NCI-H187 (cell line): ENCODE results near the gene WWOX.

Experiments used
- DNase-seq, 2 experiments: peaks; one replicate each; lab custom pipeline; 2025; lab: John Stamatoyannopoulos, UW

The WWOX gene

DNA sequence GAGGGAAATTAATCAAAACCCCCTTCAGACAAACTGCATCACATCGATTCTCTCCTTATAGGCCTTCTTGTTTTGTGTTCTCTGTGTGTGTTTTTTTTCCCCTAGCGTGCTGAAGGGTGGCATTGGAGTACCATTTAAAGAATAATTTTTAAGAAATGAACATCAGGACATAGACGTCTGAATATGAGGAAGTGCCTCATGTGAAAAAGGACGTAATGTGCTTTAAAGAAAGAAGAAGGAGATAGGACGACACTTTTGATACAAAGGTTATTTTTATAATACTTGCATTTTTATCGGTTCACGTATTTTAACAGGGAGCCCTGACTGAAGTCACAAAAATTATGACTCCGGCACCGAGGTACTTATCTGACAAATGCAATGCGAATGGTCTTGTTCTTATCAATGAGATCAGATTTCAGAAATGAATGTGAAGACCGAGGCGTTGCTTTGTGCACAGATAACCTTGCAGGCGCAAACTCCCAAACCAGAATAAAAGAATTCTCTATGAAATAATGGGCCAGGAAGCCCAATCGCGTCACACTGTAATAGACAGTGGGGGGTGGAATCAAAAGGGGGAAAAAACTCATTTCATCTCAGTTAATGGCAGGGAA is 894.8 kb downstream of the WWOX start:
- peak in 1 of 2 experiments; percentile 69 for DNase-seq

- DNase-seq: no peak
Measured at GRCh38 chr16:78995441-78995840, 896.0 kb downstream of the WWOX start.

DNA sequence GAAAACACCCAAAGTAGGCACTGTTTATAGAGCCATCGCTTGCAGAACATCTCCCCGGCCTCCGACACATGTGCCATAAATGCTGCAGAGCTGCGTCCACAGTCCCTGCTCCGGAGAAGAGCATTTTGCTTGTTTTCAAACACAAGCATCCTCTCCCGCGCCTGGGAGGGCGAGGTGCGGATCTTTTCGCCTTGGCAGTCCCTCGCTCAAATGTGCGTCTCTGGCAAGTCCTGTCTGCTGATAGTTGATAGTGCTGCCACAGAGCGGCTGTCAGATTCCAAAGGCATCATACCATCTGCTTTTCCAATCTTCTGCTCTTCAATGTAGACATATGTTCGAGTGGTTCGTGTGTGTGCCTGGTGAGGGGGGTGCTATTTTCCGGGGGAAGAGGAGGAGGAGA is 897.3 kb downstream of the WWOX start:
- no peak for DNase-seq

GRCh38 chr16:78998879-78999278 is 899.4 kb downstream of the WWOX start:
- no peak for DNase-seq

DNA sequence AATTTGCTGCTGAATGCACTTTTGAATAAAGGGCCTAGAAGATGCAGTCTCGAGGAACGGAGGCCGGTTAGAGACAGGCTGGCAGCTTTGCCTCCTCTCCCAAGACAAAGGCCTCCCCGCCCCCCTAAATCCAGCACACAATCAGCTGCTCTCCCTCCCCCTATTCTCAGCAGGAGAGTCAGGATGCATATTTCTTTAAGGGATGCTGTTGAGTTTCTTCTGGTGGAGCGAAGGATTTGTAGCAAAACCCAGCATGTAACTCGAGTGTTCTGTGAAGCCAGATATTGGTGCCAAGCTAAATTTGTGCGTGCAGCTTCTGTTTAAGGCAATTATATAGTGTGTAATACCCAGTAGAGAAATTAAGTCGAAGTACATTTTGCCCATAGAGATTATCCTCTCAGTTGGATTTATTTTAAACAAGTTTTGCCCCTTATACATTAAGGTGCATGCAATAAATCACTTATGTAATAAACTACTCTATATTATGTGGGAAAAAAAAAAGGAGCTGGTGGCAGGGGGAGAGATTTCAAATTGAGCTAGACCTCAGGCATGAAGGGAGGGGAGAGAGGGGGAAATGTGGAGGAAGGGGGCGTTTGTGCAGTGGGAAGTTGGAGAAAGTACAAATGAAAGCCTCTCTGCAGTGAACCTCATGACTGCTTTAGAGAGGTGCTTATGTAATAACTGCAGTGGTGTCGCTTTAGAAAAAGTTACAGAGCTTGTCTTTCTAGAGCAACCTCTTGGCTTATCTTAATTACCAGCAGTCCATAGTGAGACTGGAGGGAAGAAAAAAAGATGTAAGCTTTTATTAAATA is 901.9 kb downstream of the WWOX start:
- DNase-seq: no peak

GRCh38 chr16:79003026-79003609 is 903.7 kb downstream of the WWOX start:
- no peak for DNase-seq

DNA sequence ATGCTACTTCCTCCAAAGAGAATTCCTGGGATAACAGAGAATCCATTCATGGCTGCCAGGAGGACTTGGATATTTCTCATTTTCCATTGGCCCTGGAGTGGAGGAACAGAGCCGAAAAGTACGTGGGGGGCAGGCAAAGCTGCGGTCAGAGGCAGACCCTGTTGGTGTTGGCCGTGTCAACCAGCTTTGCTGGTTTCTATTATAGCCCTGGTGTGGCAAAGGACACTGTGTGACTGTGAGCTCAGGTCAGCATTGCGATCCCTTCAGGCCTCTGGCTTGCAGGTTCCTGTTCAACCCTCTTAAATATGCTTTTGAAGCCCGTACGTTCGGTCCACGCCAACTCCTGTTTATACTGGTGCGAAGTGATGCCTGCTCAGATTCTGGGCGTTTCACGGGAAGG is 904.9 kb downstream of the WWOX start:
- no peak for DNase-seq

DNA sequence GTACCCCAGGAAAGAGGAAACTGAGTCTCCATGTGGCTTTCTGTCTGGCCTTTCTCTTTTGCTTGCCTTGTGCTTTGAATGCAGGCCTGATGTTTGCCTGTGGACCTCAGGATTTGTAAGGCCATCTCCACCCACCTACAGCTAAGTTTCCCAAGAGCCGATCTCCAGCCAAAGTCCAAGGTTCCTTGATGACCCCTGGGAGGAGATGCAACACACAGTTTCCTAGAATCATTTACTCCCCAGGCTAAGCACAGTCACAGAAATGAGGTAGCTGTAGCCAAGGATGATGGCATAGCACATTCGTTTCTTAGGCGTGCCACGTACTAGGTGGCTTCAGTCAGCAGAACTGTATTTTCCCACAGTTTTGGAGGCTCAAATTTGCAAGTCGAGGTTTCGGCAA is 905.6 kb downstream of the WWOX start:
- DNase-seq: no peak

DNA sequence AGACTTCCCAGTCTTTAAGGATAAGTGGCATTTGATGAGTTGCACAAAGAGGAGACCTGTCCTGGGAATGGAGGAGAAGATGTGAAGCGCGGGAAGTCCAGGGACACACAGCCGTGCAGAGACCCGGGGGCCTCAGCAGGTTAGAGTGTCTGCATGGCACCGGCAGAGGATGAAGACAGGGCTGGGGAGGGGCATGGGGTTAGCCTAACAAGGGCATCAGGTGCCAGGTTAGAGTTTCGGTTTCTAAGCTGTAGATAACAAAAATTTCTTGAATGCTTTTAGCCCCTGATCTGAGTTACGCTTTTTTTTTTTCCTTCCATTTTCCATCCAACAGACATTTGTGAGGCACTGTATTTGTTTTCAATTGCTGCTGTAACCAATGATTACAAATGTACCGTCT is 906.8 kb downstream of the WWOX start:
- no peak for DNase-seq

DNA sequence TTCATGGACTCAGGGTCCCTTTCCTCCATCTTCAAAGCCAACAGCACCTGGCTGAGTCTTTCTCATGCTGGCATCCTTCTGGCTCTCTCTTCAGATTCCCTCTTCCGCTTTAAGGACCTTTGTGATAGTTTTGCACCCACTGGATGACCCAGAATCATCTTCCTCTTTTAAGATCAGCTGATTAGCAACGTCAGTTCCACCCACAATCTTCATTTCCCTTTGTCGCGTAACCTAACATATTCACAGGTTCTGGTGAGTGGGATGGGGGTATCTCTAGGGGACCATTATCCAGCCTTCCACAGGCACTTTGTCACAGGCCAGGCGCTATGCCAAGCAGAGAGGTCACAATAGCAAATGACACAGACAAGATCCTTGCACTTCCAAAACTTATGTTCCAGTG is 907.3 kb downstream of the WWOX start:
- no peak for DNase-seq

GRCh38 chr16:79007614-79008013 is 908.2 kb downstream of the WWOX start:
- no peak for DNase-seq

DNA sequence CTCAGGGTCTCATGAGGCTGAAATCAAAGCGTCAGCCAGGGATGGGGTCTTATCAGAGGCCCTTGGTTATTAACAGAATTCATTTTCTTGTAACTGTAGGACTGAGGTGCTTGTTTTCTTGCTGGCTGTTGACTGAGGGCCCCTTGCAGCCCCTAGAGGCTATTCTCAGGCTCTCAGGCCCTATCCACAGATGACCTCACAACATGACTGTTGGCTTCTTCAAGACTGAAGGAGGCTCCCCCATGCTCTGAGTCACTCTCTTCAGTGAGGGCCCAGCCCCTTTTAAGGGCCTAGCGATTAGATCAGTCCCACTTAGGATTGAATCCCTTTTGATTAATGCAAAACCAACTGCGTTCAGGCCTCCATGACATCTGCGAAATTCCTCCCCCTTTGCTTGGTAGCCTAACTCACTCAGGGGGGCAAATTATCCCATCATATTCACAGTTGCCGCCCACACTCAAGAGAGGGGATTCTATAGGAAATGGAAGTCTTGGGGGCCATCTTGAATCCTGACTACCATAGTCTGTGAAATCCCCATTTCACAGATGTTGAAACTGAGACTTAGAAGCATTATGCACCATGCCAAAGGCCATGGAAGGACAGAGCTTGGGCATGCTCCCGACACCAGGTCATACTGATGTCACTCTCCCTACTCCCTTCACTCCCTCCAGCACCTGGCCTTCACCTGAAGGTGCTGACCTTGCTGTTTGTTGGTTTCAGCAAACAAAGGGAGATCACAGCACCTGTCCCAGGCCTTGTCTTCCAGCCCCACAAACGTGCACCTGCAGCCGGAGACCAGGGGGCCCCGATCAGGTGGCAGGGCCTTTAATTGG is 908.8 kb downstream of the WWOX start:
- peak in 1 of 2 experiments; percentile 60 for DNase-seq

DNA sequence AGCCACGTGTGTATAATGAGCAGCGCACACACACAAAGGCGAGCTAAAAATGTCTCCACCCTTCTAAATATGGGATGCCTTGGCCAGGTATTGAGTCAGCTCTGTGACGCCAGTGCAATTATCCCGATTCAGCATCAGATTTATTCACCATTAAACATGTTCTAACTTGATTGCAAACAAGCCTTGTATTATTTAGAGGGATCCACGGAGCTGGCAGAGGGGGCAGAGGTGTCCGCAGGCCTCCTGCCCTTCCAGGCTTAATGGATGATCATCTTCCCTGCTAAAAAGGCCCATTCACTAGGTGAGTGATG is 909.4 kb downstream of the WWOX start:
- peak in 1 of 2 experiments; percentile 64 for DNase-seq

DNA sequence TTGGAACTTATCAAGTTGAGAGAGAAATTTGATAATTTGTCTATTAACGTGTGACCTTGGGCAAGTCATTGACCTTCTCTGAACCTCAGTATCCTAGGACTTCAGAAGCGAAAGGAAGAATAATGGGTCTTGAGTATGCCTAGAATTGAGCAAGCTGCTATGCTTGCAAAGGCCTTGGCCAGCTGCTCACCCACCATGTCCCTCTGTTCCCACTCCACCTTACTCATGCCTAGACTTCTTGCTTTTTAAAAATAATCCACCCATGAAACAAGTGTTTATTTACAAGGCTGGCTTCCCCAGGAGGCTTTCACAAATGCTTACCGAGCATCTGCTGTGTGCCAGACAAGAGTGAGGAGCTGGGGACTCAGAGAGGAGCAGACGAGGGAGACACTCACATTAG is 910.4 kb downstream of the WWOX start:
- peak; percentile 23 to 54 for DNase-seq

DNA sequence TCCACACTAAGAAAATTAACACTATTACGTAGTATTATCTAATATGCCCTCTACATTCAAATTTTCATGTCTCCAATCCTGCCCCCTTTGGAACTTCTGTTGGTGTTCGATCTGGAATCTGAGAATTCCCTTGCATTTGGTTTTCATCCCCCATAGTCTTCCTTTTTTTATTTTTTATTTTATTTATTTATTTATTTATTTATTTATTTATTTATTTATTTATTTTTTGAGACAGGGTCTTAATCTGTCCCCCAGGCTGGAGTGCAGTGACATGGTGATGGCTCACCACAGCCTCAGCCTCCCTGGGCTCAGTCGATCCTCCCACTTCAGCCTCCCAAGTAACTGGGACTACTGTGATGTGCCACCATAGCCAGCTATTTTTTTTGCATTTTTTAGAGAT is 911.8 kb downstream of the WWOX start:
- DNase-seq: no peak

DNA sequence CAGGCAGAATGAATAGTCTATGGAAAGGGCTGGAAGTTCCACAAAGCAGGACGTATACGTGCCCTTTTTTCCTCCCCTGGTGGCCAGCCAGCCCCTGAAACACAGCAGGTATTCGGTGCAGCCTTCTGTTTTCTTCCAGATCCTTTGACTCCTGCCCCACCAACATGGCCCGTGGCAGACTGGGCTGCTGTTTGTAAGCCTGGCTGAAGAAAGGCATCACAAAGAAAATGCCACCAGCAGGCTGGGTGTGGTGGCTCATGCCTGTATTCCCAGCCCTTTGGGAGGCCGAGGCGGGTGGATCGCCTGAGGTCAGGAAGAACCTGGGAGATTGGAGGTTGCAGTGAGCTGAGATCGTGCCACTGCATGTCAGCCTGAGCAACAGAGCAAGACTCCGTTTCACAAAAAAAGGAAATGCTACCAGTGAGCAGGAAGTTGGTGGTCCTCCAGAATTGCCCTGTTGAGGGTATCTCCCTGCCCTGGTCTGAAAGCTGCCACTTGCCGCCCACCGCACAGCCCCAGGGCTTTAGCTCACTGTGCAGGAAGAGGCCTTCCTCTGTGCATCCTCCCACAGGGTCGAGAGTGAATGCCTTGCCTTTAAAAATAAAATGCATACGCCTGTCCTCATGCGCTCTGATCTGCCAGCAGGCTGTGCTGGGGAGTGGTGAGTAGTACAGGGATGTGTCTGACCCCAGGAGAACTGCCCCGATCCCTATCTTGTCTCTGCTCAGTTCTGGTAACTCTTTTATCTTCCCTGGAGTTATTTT is 913.4 kb downstream of the WWOX start:
- no peak for DNase-seq

- no peak for DNase-seq
Measured at GRCh38 chr16:79013930-79014660, 914.6 kb downstream of the WWOX start.

DNA sequence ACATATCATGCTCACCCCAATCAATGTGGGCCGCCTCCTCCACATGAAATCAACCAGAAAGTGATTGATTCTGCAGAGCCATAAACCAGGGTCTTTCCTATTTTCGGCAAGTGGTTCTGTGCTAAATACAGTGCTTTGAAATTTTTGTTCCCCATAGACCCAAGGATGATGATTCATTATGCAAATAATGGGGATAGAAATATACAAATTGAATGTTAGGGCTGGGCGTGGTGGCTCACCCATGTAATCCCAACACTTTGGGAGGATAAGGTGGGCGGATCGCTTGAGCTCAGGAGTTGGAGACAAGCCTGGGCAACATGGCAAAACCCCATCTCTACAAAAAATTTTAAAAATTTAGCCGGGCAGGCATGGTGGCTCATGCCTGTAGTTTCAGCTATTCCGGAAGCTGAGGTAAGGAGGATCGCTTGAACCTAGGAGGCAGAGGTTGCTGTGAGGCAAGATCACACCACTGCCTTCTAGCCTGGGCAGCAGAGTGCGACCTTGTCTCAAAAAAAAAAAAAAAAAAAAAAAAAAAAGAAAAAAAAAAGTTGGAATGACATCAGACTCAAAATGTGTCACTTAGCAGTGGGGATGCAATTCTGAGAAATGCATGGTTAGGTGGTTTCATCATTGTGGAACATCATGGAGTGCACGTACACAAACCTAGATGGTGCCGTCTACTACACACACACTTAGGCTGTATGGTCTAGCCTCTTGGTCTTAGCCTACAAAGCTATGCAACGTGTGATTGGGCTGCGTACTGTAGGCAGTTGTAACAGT is 919.4 kb downstream of the WWOX start:
- no peak for DNase-seq

GRCh38 chr16:79019431-79019830 is 920.0 kb downstream of the WWOX start:
- no peak for DNase-seq

GRCh38 chr16:79021991-79022630 is 922.7 kb downstream of the WWOX start:
- DNase-seq: no peak
